ENCODE results near the gene RPH3AL. TPM values are rescaled to one million over a fixed set of nuclear protein-coding genes. Genes with fewer than 3 reads are reported as not detected.

Gene RPH3AL
- polyA plus RNA-seq, 5 donors = 7.6 to 12.4 (median 8.4) TPM

- no peak for DNase-seq
Observed at GRCh38 chr17:301681-302299, 50.8 kb downstream of the RPH3AL start.

GRCh38 chr17:300881-301280 lies 51.7 kb downstream of the RPH3AL start:
- DNase-seq = no peak

- no peak for DNase-seq
Observed at GRCh38 chr17:299546-299945, 53.1 kb downstream of the RPH3AL start.

- no peak for DNase-seq
Observed at GRCh38 chr17:298791-299450, 53.7 kb downstream of the RPH3AL start.

GRCh38 chr17:297758-298157 lies 54.8 kb downstream of the RPH3AL start:
- DNase-seq = no peak

GRCh38 chr17:296906-297690 lies 55.5 kb downstream of the RPH3AL start:
- no peak for DNase-seq

- no peak for DNase-seq
Observed at GRCh38 chr17:296379-296778, 56.2 kb downstream of the RPH3AL start.

GRCh38 chr17:292531-293382 lies 59.9 kb downstream of the RPH3AL start:
- no peak for DNase-seq

GRCh38 chr17:292016-292415 lies 60.6 kb downstream of the RPH3AL start:
- no peak for DNase-seq

- DNase-seq = no peak
Observed at GRCh38 chr17:291587-291986, 61.0 kb downstream of the RPH3AL start.

- DNase-seq = no peak
Observed at GRCh38 chr17:290626-291025, 62.0 kb downstream of the RPH3AL start.

- no peak for DNase-seq
Observed at GRCh38 chr17:290121-290521, 62.5 kb downstream of the RPH3AL start.

- DNase-seq = no peak
Observed at GRCh38 chr17:289409-289808, 63.2 kb downstream of the RPH3AL start.

- no peak for DNase-seq
Observed at GRCh38 chr17:288802-289356, 63.7 kb downstream of the RPH3AL start.

- no peak for DNase-seq
Observed at GRCh38 chr17:286571-286970, 66.0 kb downstream of the RPH3AL start.

- no peak for DNase-seq
Observed at GRCh38 chr17:285751-286422, 66.7 kb downstream of the RPH3AL start.

- DNase-seq = no peak
Observed at GRCh38 chr17:284676-285355, 67.8 kb downstream of the RPH3AL start.

GRCh38 chr17:283911-284675 lies 68.5 kb downstream of the RPH3AL start:
- no peak for DNase-seq

All from right lung (tissue), 5 donors.